CD14-positive monocyte (primary cell): Measurements from ENCODE around the gene SOCS3. TPM values are rescaled to one million over a fixed set of nuclear protein-coding genes. Genes with fewer than 3 reads are reported as not detected.

Experiments
- DNase-seq, 3 donors: peaks; one replicate each; pipeline ENCODE4 v3.0.0-alpha.2; 2011 to 2022
- H2AFZ ChIP-seq: 2 replicates; pipeline ENCODE4 v1.6.0; 2012; ENCODE audit warnings: mild to moderate bottlenecking, low read depth, low read length, inconsistent platforms; ENCODE audit not compliant: insufficient read depth, poor library complexity, severe bottlenecking
- H3K27ac ChIP-seq, 2 donors: 1 replicate in 1 of 2; 2 replicates in 1 of 2; pipeline ENCODE4 v1.5.1; 2012 to 2013; ENCODE audit warnings: low read length in 2 of 2, control low read depth in 1 of 2, inconsistent platforms in 1 of 2, low read depth in 1 of 2, mild to moderate bottlenecking in 1 of 2
- H3K27me3 ChIP-seq, 2 donors: one replicate each; pipeline versions ENCODE4 v1.6.0 to v1.6.1; 2011 to 2013; ENCODE audit warnings: low read length in 2 of 2; ENCODE audit not compliant: control insufficient read depth in 2 of 2, insufficient read depth in 2 of 2
- H3K36me3 ChIP-seq, 2 donors: replicated peaks in 1 of 2; 1 replicate in 1 of 2; 2 replicates in 1 of 2; pipeline versions ENCODE4 v1.5.1 to v1.6.1; 2012 to 2013; ENCODE audit warnings: low read length in 2 of 2, control low read depth in 1 of 2, inconsistent platforms in 1 of 2, mild to moderate bottlenecking in 1 of 2; ENCODE audit not compliant: insufficient read depth in 2 of 2, control insufficient read depth in 1 of 2
- H3K4me1 ChIP-seq, 2 donors: 1 replicate in 1 of 2; 2 replicates in 1 of 2; pipeline versions ENCODE4 v1.5.1 to v1.6.1; 2012 to 2013; ENCODE audit warnings: low read length in 2 of 2, control low read depth in 1 of 2, inconsistent platforms in 1 of 2, mild to moderate bottlenecking in 1 of 2, moderate library complexity in 1 of 2; ENCODE audit not compliant: insufficient read depth in 2 of 2, control insufficient read depth in 1 of 2
- H3K4me2 ChIP-seq: replicated peaks from 2 replicates; pipeline ENCODE3; 2012; ENCODE audit warnings: low read length, moderate library complexity, mild to moderate bottlenecking; ENCODE audit not compliant: poor library complexity, severe bottlenecking; ENCODE audit errors: extremely low read depth
- H3K4me3 ChIP-seq, 3 experiments: fragments of 200-600 bp in 1 of 3; sonication (generic) in 1 of 3; replicated peaks in 1 of 3; 1 replicate in 2 of 3; 2 replicates in 1 of 3; pipeline ENCODE4 v1.5.1; 2011 to 2013; ENCODE audit warnings: low read length in 3 of 3, mild to moderate bottlenecking in 3 of 3, control low read depth in 2 of 3, low read depth in 2 of 3, inconsistent platforms in 1 of 3, moderate library complexity in 1 of 3
- H3K79me2 ChIP-seq: 2 replicates; pipeline ENCODE4 v1.6.0; 2012; ENCODE audit warnings: mild to moderate bottlenecking, control low read depth, inconsistent platforms, low read length, moderate library complexity; ENCODE audit not compliant: insufficient read depth
- H3K9ac ChIP-seq: 2 replicates; pipeline ENCODE4 v1.6.0; 2017; ENCODE audit warnings: low read length, mild to moderate bottlenecking; ENCODE audit not compliant: insufficient read depth, poor library complexity, severe bottlenecking
- H3K9me3 ChIP-seq, 2 donors: replicated peaks in 1 of 2; 1 replicate in 1 of 2; 2 replicates in 1 of 2; pipeline versions ENCODE4 v1.5.1 to v1.6.1; 2012 to 2013; ENCODE audit warnings: low read length in 2 of 2, control low read depth in 1 of 2; ENCODE audit not compliant: control insufficient read depth in 1 of 2, insufficient read depth in 1 of 2
- H4K20me1 ChIP-seq: 2 replicates; pipeline ENCODE4 v1.6.0; 2012; ENCODE audit warnings: mild to moderate bottlenecking, low read length, control low read depth, moderate library complexity; ENCODE audit not compliant: insufficient read depth
- H3K27ac Mint-ChIP-seq, 7 donors: one replicate each; pipeline ENCODE4 v1.8.0; 2020; ENCODE audit warnings: mild to moderate bottlenecking in 7 of 7, mixed read lengths in 7 of 7, moderate library complexity in 6 of 7, inconsistent platforms in 2 of 7
- H3K27me3 Mint-ChIP-seq, 3 donors: one replicate each; pipeline ENCODE4 v1.8.0; 2021 to 2022; ENCODE audit warnings: low read depth in 3 of 3, mild to moderate bottlenecking in 3 of 3, mixed read lengths in 3 of 3, moderate library complexity in 3 of 3, inconsistent platforms in 1 of 3
- H3K36me3 Mint-ChIP-seq, 2 donors: one replicate each; pipeline ENCODE4 v1.8.0; 2020; ENCODE audit warnings: mixed read lengths in 2 of 2, inconsistent platforms in 1 of 2, mild to moderate bottlenecking in 1 of 2
- H3K4me1 Mint-ChIP-seq: one replicate; pipeline ENCODE4 v1.8.0; 2020; ENCODE audit warnings: mild to moderate bottlenecking, mixed read lengths
- H3K4me3 Mint-ChIP-seq, 2 donors: one replicate each; pipeline ENCODE4 v1.8.0; 2020; ENCODE audit warnings: mild to moderate bottlenecking in 2 of 2, mixed read lengths in 2 of 2, moderate library complexity in 1 of 2
- H3K9me3 Mint-ChIP-seq, 7 donors: one replicate each; pipeline ENCODE4 v1.8.0; 2020 to 2022; ENCODE audit warnings: mixed read lengths in 7 of 7, mild to moderate bottlenecking in 6 of 7, moderate library complexity in 6 of 7, inconsistent platforms in 2 of 7
- CTCF ChIP-seq: fragments of 200-600 bp; IDR thresholded peaks from one replicate; pipeline ENCODE4 v1.8.0; 2022; ENCODE audit warnings: antibody characterized with exemption, mild to moderate bottlenecking
- WGBS: methylation state at CpG from one replicate; pipeline ENCODE4 v1.1.5; 2013; ENCODE audit warnings: missing lambda C conversion rate; ENCODE audit not compliant: insufficient coverage; 5-methylcytosine and 5-hydroxymethylcytosine counted together
- intact Hi-C, 2 donors: fragments of 100-400 bp; cut with micrococcal nuclease; formaldehyde crosslinking; loops; one replicate each; pipeline versions ENCODE4 v1.15.0 to v1.15.1; 2023
- polyA plus RNA-seq, 3 donors: library from polyadenylated mRNA; depleted of rRNA in 1 of 3; unstranded in 2 of 3; stranded (reverse) in 1 of 3; fragments of 300-500 nt in 2 of 3; fragments of >200 nt in 1 of 3; fragmentation: Illumina TruSeq in 2 of 3; gene quantifications; 1 replicate in 2 of 3; 2 replicates in 1 of 3; pipeline ENCODE4 v1.2.3, GENCODE V29; 2012 to 2021

SOCS3 gene
- polyA plus RNA-seq, 3 donors = 123 to 441 (median 144) TPM

- H3K27ac ChIP-seq = peak overlapping the region in 1 of 2 donors; percentile 32
- no peak for TF ChIP-seq CTCF
- H3K36me3 Mint-ChIP-seq = peaks cover 90 to 98% of the 10 kb centered on the region in 2 donors
These were observed 38.5 kb upstream of the SOCS3 start for GRCh38 chr17:78398390-78398789.

GRCh38 chr17:78397681-78398101 lies 37.8 kb upstream of the SOCS3 start:
- Histone ChIP-seq H3K36me3 (peaks cover 83 to 100% of the 10 kb centered on the region in 2 donors), H3K27me3 (no peaks in the 10 kb centered on the region), H3K9me3 (no peaks in the 10 kb centered on the region), H3K4me2 (no peak overlapping the region), H3K79me2 (peaks cover 68% of the 10 kb centered on the region), H3K4me1 (peaks cover 4 to 6% of the 10 kb centered on the region in 2 donors), H2AFZ (no peak overlapping the region), H3K9ac (no peak overlapping the region), H3K27ac (no peak overlapping the region), H4K20me1 (peaks cover 91% of the 10 kb centered on the region), H3K4me3 (no peak overlapping the region)
- DNase-seq = no peak
- Mint-ChIP-seq H3K36me3 (peaks cover 89 to 98% of the 10 kb centered on the region in 2 donors), H3K9me3 (peaks cover 0 to 1% (median 0%) of the 10 kb centered on the region in 7 donors), H3K4me1 (peaks cover 17% of the 10 kb centered on the region), H3K27ac (peak overlapping the region in 1 of 7 donors; percentile 16), H3K27me3 (no peaks in the 10 kb centered on the region), H3K4me3 (no peak overlapping the region)
- WGBS = 83% methylated on average over 6 of the region's 13 CpGs
- no peak for TF ChIP-seq CTCF
- intact Hi-C loops = no loop called here

More at GRCh38 chr17:78398390-78398789, 38.5 kb upstream of the SOCS3 start:
- no peaks in the 10 kb centered on the region for H3K27me3 Mint-ChIP-seq
- H3K9ac ChIP-seq = no peak overlapping the region
- WGBS = 94% methylated on average over 3 of the region's 3 CpGs
- no peaks in the 10 kb centered on the region for H3K27me3 ChIP-seq
- DNase-seq = no peak
- H3K79me2 ChIP-seq = peaks cover 69% of the 10 kb centered on the region
- peaks cover 94% of the 10 kb centered on the region for H4K20me1 ChIP-seq
- no peak overlapping the region for H3K4me3 ChIP-seq
- peaks cover 0 to 1% (median 0%) of the 10 kb centered on the region in 7 donors for H3K9me3 Mint-ChIP-seq
- intact Hi-C loops = no loop called here
- H3K36me3 ChIP-seq = peaks cover 86 to 100% of the 10 kb centered on the region in 2 donors
- H3K4me3 Mint-ChIP-seq = no peak overlapping the region
- H3K27ac Mint-ChIP-seq = peak overlapping the region in 5 of 7 donors; percentile 16 to 85 (median 62)
- H3K4me2 ChIP-seq = no peak overlapping the region
- no peak overlapping the region for H2AFZ ChIP-seq
- no peaks in the 10 kb centered on the region for H3K9me3 ChIP-seq
- peaks cover 4 to 6% of the 10 kb centered on the region in 2 donors for H3K4me1 ChIP-seq
- peaks cover 17% of the 10 kb centered on the region for H3K4me1 Mint-ChIP-seq
